Activated CD4-positive, alpha-beta T cell treated with anti-CD3 and anti-CD28 coated beads, Interleukin-2, amount 50 U/mL, for 24 hours (primary cell): ENCODE data around the gene RABGAP1.

ENCODE experiments used
- DNase-seq, 2 donors: peaks; one replicate each; pipeline ENCODE4 v3.0.0-alpha.2; 2020; ENCODE audit warnings: low read depth in 1 of 2, low spot score in 1 of 2

RABGAP1 gene

DNA sequence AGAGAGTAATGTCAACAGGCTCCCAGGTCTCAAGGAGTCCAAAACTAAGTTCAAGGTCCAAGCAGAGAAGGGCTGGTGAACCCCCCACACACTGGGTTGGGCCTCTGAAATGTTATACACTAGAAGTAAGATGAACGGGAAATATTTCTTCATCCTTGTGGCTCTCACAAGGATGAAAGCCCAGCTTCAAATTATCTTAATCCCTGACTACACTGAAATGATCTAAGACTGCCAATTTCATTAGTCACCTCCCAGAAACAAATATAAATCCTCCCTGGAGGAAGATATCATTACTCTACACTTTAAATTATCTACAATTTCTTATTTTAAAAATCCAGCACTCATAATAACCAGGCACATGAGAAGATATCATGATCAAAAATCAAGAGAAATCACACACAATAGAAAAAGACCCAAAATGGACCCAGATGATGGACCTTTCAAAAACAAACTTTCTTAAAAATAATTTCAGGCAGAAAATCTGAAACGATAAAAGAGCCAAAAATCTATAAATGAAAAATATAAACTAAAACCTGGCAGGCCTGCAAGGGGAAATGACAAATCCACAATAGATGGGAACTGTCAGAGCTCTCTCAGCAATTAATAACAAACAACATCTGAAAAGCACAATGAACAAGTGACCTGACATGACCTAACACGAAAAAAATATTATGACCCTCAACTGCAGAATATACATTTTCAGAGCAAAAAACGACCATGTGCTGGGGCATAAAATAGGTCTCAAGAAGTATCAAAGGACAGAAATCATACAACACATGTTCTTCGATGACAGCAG is 210.1 kb downstream of the RABGAP1 start:
- DNase-seq: no peak
